ENCODE measurements around the gene GJA9. TPM values are rescaled to one million over a fixed set of nuclear protein-coding genes. Genes with fewer than 3 reads are reported as not detected.

Gene GJA9
- total RNA-seq, 4 donors from 2014 or later, result not detected

DNA sequence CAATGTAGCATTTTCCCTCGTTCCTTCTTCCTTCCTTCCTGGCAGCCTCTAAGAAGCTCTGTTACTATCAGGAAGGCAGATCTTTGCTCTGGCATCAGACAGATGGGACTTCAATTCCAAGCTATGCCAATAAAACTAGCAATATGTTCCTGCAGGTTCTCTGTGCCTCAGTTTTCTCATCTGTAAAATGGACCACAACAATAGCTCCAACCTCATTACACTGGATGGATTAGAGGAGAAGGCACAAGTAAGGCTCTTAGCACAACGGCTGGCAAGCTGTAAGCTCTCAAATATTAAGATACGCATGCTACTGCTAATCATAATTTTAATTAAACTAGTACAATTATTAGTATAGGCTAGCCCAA, 49.0 kb downstream of the GJA9 start:
- ATAC-seq (ENCODE audit: low FRiP score) (no peak), DNase-seq (ENCODE audit: low spot score) (no peak)
- TF ChIP-seq, protein P1, sequence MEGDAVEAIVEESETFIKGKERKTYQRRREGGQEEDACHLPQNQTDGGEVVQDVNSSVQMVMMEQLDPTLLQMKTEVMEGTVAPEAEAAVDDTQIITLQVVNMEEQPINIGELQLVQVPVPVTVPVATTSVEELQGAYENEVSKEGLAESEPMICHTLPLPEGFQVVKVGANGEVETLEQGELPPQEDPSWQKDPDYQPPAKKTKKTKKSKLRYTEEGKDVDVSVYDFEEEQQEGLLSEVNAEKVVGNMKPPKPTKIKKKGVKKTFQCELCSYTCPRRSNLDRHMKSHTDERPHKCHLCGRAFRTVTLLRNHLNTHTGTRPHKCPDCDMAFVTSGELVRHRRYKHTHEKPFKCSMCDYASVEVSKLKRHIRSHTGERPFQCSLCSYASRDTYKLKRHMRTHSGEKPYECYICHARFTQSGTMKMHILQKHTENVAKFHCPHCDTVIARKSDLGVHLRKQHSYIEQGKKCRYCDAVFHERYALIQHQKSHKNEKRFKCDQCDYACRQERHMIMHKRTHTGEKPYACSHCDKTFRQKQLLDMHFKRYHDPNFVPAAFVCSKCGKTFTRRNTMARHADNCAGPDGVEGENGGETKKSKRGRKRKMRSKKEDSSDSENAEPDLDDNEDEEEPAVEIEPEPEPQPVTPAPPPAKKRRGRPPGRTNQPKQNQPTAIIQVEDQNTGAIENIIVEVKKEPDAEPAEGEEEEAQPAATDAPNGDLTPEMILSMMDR (IDR thresholded peaks at IDR 0.05), result no peak

DNA sequence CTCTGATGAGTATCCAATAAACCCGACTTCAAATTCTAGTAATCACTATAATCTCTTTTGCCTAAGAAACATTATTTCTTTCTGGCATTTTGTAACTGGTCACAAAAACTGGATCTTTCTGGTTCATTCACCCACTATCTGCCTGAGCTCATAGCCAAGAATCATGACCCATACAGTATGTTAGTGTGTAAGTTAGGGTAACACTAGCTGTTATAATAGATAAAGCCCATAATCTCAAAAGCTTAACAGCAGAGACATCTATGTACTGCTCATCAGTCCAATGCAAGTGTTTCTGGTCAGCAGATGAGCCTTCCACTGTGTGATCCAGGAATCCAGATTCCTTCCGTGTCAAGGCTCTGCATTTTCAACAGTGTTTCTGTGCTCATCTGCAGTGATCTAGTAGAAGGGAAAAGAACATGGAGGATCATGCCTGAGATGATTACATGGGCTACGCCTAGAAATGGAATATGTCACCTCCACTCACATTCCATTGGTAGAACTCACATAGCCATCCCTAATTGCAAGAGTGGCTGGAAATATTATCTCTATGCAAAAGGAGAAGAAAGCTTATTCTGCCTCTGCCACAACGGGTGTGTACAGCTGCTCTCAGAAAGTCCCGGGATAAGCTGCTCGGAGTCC, 49.5 kb downstream of the GJA9 start:
- DNase-seq (ENCODE audit: low spot score) (no peak), ATAC-seq (ENCODE audit: low FRiP score) (no peak)
- TF ChIP-seq, protein P1 (IDR thresholded peaks at IDR 0.05), result no peak

DNA sequence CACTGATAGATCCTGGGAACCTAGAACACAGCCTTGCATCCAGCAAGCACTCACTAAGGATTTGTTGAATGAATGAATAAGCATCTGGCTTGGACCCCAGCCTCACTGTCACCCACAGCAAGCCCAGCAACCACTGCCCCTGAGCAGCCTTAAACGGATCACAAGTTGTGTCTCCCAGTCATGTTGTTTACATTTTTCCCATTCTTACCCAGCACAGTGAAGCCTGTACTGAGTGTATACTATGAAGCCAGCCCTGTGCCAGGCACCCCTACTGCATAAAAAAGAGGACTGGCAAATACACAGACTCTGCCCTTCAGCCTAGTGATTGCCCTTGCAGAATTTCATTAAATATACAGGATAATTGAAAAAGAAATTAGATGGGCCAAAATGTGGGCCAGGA, 52.0 kb downstream of the GJA9 start:
- TF ChIP-seq, protein P1 (IDR thresholded peaks at IDR 0.05), result no peak
- no peak for ATAC-seq (ENCODE audit: low FRiP score)
- DNase-seq (ENCODE audit: low spot score), result no peak

DNA sequence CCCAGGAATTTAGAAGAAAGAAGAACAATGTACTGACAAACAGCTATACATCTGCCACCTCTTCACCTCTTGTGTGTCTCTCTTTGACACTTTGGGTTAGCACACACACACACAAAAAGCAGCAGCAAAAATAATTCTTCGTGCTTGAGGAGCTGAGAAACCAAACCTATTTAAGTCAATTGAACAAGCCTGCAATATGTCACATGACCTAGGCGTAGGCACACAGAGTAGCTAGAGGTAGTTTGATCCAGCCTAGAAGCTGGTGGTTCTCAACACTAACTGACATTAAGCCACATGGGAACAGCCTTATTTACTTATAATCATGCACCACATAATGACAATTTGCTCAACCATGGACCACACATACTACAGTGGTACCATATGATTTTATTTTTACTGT, 54.1 kb downstream of the GJA9 start:
- no peak for ATAC-seq (ENCODE audit: low FRiP score)
- TF ChIP-seq, protein P1 (IDR thresholded peaks at IDR 0.05), result no peak
- DNase-seq (ENCODE audit: low spot score), result no peak

DNA sequence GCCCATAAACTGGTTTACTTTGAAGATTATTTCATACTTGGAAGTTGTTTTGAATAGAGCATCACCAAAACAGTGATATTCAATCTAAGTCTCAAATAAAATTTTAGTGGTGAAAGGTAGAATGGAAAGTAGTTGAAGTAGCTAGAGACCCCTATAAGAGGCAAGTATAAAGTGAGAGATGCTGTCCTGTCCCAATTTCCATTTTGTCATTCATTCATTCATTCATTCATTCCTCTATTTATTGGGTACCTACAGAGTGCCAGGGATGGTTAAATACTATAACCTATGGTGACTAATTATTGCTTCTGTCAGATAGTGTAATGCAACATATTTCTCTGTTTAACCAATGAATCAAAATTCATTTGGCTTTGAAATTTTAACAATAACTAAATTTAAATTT, 54.5 kb downstream of the GJA9 start:
- TF ChIP-seq, protein P1 (IDR thresholded peaks at IDR 0.05), result no peak
- DNase-seq (ENCODE audit: low spot score) (no peak), ATAC-seq (ENCODE audit: low FRiP score) (no peak)

DNA sequence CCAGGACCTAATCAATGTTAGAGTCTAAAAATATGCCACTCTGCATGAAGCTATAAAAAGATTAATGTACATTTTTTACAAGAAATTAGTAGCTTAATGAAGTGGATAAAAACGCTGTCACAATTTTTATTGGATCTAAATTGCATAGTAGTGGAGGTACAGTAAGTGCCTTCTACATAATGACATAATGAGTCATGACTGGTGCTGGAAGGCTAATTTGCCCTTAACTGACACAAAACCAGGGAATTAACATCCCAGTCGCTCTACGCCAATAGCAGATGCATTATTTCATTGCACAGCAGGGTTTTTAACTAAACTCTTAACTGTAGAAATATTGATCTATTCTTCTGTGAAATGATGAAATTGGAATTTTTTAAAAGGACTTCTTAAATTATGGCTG, 55.1 kb downstream of the GJA9 start:
- DNase-seq (ENCODE audit: low spot score) (no peak), ATAC-seq (ENCODE audit: low FRiP score) (no peak)
- TF ChIP-seq, protein P1 (IDR thresholded peaks at IDR 0.05), result no peak

Small RNA genes within 50 kb of the gene (small RNA-seq; reads per million reads assigned to genes)
- not detected for gene GJA9-MYCBP
- not detected for gene RNU6-605P

Other genes starting within 250 kb of the GJA9 start
- 10 to 100 TPM; 29.6 to 57.7 (median 39.4) TPM for gene RRAGC, start 21.8 kb downstream of the GJA9 start, total RNA-seq
- 10 to 100 TPM in 2 of 4 donors, 1 to 10 TPM in 2; 5.8 to 17.0 (median 9.3) TPM for gene MYCBP, start 8.2 kb downstream of the GJA9 start, total RNA-seq
- gene RHBDL2, start 60.2 kb upstream of the GJA9 start, total RNA-seq, result 1 to 10 TPM in 1 of 4 donors, under 1 TPM in 3; 0.38 to 1.6 (median 0.61) TPM
- 10 to 100 TPM; 31.1 to 56.6 (median 46.7) TPM for gene AKIRIN1, start 109.7 kb upstream of the GJA9 start, total RNA-seq
- gene NDUFS5, start 144.8 kb upstream of the GJA9 start, total RNA-seq, result 100 to 1,000 TPM; 304 to 609 (median 443) TPM

All from omental fat pad (tissue), 4 donors.